Body of pancreas (tissue), 4 donors: Measurements from ENCODE around the gene IMPDH1. TPM values are rescaled to one million over a fixed set of nuclear protein-coding genes. Genes with fewer than 3 reads are reported as not detected.

Experiments used
- ATAC-seq: fragments of 150-250 bp; one replicate; pipeline ENCODE4 v1.9.1; 2016
- DNase-seq, 4 donors: peaks; one replicate each; pipeline ENCODE4 v3.0.0-alpha.2; 2019
- H3K27ac ChIP-seq, 4 donors: fragments of 200-600 bp; sonication (generic); 1 replicate in 3 of 4; 2 replicates in 1 of 4; pipeline versions ENCODE4 v1.5.1 to v1.6.1; 2016 to 2019; ENCODE audit warnings: mild to moderate bottlenecking in 1 of 4, mixed read lengths in 1 of 4, moderate library complexity in 1 of 4
- H3K27me3 ChIP-seq, 2 donors: fragments of 200-600 bp; sonication (generic); one replicate each; pipeline ENCODE4 v1.6.0; 2016; ENCODE audit warnings: mild to moderate bottlenecking in 1 of 2
- H3K36me3 ChIP-seq, 2 donors: fragments of 200-600 bp; sonication (generic); replicated peaks in 1 of 2; 2 replicates each; pipeline ENCODE4 v1.5.1; 2016; ENCODE audit warnings: low read depth in 2 of 2; ENCODE audit not compliant: insufficient read depth in 1 of 2
- H3K4me1 ChIP-seq: fragments of 200-600 bp; sonication (generic); one replicate; pipeline ENCODE4 v1.6.0; 2016
- H3K4me3 ChIP-seq, 2 donors: fragments of 200-600 bp; sonication (generic); 1 replicate in 1 of 2; 2 replicates in 1 of 2; pipeline ENCODE4 v1.5.1; 2016 to 2019
- H3K9me3 ChIP-seq, 3 donors: fragments of 200-600 bp; sonication (generic); 1 replicate in 2 of 3; 2 replicates in 1 of 3; pipeline ENCODE4 v1.5.1; 2016
- CTCF ChIP-seq, 7 experiments: fragments of 450-650 bp in 4 of 7; fragments of 200-600 bp in 3 of 7; sonication (generic) in 3 of 7; IDR thresholded peaks; one replicate each; pipeline ENCODE4 v1.5.1; 2016 to 2019; ENCODE audit warnings: antibody characterized with exemption in 7 of 7
- POLR2A ChIP-seq, 3 donors: fragments of 450-650 bp; IDR thresholded peaks; one replicate each; pipeline ENCODE4 v1.6.1; 2016; ENCODE audit warnings: antibody characterized with exemption in 3 of 3, mild to moderate bottlenecking in 2 of 3
- WGBS, 2 donors: methylation state at CpG; one replicate each; pipeline ENCODE4 v1.1.5; 2017; 5-methylcytosine and 5-hydroxymethylcytosine counted together
- intact Hi-C: fragments of 100-400 bp; cut with DNase I; formaldehyde crosslinking; loops from one replicate; pipeline ENCODE4 v1.15.1; 2023
- total RNA-seq, 2 donors: library from RNA; depleted of rRNA; stranded (reverse); fragments of >200 nt; gene quantifications; one replicate each; pipeline ENCODE4 v1.1.0, GENCODE V29; 2016

Gene IMPDH1
- total RNA-seq, 2 donors from 2014 or later: 23.9 to 46.1 TPM

- TF ChIP-seq POLR2A (IDR thresholded peaks at IDR 0.05) (no peak), CTCF (IDR thresholded peaks at IDR 0.05) (no peak)
Measured at GRCh38 chr7:128415217-128415785, 5.5 kb upstream of the IMPDH1 start.

GRCh38 chr7:128410451-128410753 lies 620 bp upstream of the IMPDH1 start:
- intact Hi-C loops: no loop called here
- 0% methylated on average over 5 to 6 of the region's 6 CpGs for WGBS, 2 donors

More at GRCh38 chr7:128415217-128415785, 5.5 kb upstream of the IMPDH1 start:
- H3K4me3 ChIP-seq: no peak overlapping the region
- DNase-seq: no peak
- no peaks in the 10 kb centered on the region for H3K9me3 ChIP-seq
- H3K27ac ChIP-seq: no peak overlapping the region
- 58 to 68% methylated on average over 4 of the region's 4 CpGs for WGBS, 2 donors
- no peak for ATAC-seq
- no peaks in the 10 kb centered on the region for H3K27me3 ChIP-seq
- H3K36me3 ChIP-seq: no peaks in the 10 kb centered on the region
- intact Hi-C loops: no loop called here
- peaks cover 3% of the 10 kb centered on the region for H3K4me1 ChIP-seq

GRCh38 chr7:128408709-128409595 lies 830 bp downstream of the IMPDH1 start:
- Histone ChIP-seq H3K36me3 (no peaks in the 10 kb centered on the region), H3K4me3 (peak overlapping the region in 1 of 2 donors; percentile 7), H3K4me1 (peaks cover 28% of the 10 kb centered on the region), H3K27me3 (no peaks in the 10 kb centered on the region), H3K27ac (peak overlapping the region in 3 of 4 donors; percentile 81 to 86 (median 82)), H3K9me3 (no peaks in the 10 kb centered on the region)
- DNase-seq: no peak
- no peak for ATAC-seq
- WGBS, 2 donors: 42 to 61% methylated on average over 16 to 25 of the region's 25 CpGs
- intact Hi-C loops: no loop called here
- TF ChIP-seq POLR2A (IDR thresholded peaks at IDR 0.05) (no peak), CTCF (IDR thresholded peaks at IDR 0.05) (no peak)

More at GRCh38 chr7:128410451-128410753, 620 bp upstream of the IMPDH1 start:
- no peaks in the 10 kb centered on the region for H3K9me3 ChIP-seq
- no peaks in the 10 kb centered on the region for H3K27me3 ChIP-seq
- peaks cover 14% of the 10 kb centered on the region for H3K4me1 ChIP-seq
- TF ChIP-seq CTCF (IDR thresholded peaks at IDR 0.05) (no peak), POLR2A (IDR thresholded peaks at IDR 0.05) (no peak)
- H3K36me3 ChIP-seq: no peaks in the 10 kb centered on the region
- ATAC-seq: peak; percentile 20
- peak overlapping the region; percentile 63 to 86 (median 82) for H3K27ac ChIP-seq
- H3K4me3 ChIP-seq: peak overlapping the region; percentile 7 to 20
- DNase-seq: no peak

GRCh38 chr7:128407751-128408708 lies 1.8 kb downstream of the IMPDH1 start:
- Histone ChIP-seq H3K9me3 (no peaks in the 10 kb centered on the region), H3K4me3 (no peak overlapping the region), H3K4me1 (peaks cover 32% of the 10 kb centered on the region), H3K27ac (peak overlapping the region in 1 of 4 donors; percentile 81), H3K27me3 (no peaks in the 10 kb centered on the region), H3K36me3 (no peaks in the 10 kb centered on the region)
- intact Hi-C loops: no loop called here
- WGBS, 2 donors: 58 to 75% methylated on average over 11 of the region's 11 CpGs
- DNase-seq: no peak
- TF ChIP-seq POLR2A (IDR thresholded peaks at IDR 0.05): peak in 1 of 3 donors; percentile 9
- TF ChIP-seq CTCF (IDR thresholded peaks at IDR 0.05): no peak
- ATAC-seq: no peak
